ENCODE results near the gene C18orf32. TPM values are rescaled to one million over a fixed set of nuclear protein-coding genes. Genes with fewer than 3 reads are reported as not detected.

Gene C18orf32
- total and polyA plus RNA-seq, 2 of the 13 experiments (the other 11 are each of a cell fraction or from before 2014, with no cell fraction given) = 17.6 to 20.6 TPM

DNA sequence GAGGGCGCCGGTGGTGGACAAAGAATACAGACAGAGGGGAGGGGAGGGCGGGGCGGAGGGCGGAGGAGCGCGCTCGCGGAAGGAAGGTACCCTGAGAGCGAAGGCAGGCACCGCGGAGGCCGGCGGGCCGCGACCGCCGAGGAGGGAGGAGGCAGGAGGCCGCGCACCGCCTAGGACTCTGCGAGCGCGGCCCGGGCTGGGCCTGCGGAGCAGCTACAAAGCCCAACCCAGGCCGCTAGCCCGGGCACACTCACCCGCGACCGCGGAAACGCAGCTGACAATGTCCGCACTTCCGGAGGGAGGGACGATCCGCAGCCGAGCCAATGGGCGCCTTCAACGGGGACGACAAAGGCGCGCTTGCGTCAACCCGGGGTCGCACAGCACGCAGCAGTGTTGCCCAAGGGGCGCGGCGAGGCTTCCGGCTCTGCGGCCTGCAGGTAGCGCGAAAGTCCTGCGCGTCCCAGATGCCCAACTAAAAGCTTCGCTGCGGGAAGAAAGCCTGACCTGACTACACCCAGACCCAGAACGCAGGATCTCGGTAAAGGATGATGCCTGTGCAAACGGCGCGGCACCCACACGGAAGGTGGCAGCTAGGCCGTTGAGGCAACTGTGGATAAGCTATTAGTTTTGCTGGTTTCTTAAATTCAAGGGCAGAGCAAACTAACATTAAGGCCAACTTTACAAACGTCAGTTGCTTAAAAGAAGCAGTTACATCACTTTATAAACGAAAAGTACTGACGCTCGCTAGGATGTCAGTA lies at the start of gene C18orf32 (continued):
- TF ChIP-seq, protein P1, sequence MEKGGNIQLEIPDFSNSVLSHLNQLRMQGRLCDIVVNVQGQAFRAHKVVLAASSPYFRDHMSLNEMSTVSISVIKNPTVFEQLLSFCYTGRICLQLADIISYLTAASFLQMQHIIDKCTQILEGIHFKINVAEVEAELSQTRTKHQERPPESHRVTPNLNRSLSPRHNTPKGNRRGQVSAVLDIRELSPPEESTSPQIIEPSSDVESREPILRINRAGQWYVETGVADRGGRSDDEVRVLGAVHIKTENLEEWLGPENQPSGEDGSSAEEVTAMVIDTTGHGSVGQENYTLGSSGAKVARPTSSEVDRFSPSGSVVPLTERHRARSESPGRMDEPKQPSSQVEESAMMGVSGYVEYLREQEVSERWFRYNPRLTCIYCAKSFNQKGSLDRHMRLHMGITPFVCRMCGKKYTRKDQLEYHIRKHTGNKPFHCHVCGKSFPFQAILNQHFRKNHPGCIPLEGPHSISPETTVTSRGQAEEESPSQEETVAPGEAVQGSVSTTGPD (CRISPR knock-in tag; IDR thresholded peaks at IDR 0.05) = no peak
- TF ChIP-seq ZNF446 (CRISPR knock-in tag; IDR thresholded peaks at IDR 0.05) = peak; percentile 79
- peak; percentile 89 for TF ChIP-seq BORCS8-MEF2B (CRISPR knock-in tag; IDR thresholded peaks at IDR 0.05)
- no peak for TF ChIP-seq SMARCE1 (IDR thresholded peaks at IDR 0.05; ENCODE audit: borderline replicate concordance)
- peak; percentile 96 for TF ChIP-seq KMT2A (CRISPR knock-in tag; IDR thresholded peaks at IDR 0.05)
- TF ChIP-seq ZFP36L1 (CRISPR knock-in tag; IDR thresholded peaks at IDR 0.05) = peak; percentile 84; the same call in 1 of the 2 replicates
- TF ChIP-seq, protein P2, sequence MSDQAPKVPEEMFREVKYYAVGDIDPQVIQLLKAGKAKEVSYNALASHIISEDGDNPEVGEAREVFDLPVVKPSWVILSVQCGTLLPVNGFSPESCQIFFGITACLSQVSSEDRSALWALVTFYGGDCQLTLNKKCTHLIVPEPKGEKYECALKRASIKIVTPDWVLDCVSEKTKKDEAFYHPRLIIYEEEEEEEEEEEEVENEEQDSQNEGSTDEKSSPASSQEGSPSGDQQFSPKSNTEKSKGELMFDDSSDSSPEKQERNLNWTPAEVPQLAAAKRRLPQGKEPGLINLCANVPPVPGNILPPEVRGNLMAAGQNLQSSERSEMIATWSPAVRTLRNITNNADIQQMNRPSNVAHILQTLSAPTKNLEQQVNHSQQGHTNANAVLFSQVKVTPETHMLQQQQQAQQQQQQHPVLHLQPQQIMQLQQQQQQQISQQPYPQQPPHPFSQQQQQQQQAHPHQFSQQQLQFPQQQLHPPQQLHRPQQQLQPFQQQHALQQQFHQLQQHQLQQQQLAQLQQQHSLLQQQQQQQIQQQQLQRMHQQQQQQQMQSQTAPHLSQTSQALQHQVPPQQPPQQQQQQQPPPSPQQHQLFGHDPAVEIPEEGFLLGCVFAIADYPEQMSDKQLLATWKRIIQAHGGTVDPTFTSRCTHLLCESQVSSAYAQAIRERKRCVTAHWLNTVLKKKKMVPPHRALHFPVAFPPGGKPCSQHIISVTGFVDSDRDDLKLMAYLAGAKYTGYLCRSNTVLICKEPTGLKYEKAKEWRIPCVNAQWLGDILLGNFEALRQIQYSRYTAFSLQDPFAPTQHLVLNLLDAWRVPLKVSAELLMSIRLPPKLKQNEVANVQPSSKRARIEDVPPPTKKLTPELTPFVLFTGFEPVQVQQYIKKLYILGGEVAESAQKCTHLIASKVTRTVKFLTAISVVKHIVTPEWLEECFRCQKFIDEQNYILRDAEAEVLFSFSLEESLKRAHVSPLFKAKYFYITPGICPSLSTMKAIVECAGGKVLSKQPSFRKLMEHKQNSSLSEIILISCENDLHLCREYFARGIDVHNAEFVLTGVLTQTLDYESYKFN (CRISPR knock-in tag; conservative IDR thresholded peaks at IDR 0.05) = peak; percentile 37; the same call in 1 of the 2 replicates
- TF ChIP-seq, protein P3, sequence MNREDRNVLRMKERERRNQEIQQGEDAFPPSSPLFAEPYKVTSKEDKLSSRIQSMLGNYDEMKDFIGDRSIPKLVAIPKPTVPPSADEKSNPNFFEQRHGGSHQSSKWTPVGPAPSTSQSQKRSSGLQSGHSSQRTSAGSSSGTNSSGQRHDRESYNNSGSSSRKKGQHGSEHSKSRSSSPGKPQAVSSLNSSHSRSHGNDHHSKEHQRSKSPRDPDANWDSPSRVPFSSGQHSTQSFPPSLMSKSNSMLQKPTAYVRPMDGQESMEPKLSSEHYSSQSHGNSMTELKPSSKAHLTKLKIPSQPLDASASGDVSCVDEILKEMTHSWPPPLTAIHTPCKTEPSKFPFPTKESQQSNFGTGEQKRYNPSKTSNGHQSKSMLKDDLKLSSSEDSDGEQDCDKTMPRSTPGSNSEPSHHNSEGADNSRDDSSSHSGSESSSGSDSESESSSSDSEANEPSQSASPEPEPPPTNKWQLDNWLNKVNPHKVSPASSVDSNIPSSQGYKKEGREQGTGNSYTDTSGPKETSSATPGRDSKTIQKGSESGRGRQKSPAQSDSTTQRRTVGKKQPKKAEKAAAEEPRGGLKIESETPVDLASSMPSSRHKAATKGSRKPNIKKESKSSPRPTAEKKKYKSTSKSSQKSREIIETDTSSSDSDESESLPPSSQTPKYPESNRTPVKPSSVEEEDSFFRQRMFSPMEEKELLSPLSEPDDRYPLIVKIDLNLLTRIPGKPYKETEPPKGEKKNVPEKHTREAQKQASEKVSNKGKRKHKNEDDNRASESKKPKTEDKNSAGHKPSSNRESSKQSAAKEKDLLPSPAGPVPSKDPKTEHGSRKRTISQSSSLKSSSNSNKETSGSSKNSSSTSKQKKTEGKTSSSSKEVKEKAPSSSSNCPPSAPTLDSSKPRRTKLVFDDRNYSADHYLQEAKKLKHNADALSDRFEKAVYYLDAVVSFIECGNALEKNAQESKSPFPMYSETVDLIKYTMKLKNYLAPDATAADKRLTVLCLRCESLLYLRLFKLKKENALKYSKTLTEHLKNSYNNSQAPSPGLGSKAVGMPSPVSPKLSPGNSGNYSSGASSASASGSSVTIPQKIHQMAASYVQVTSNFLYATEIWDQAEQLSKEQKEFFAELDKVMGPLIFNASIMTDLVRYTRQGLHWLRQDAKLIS (CRISPR knock-in tag; IDR thresholded peaks at IDR 0.05) = no peak
- no peak for TF ChIP-seq ZKSCAN5 (CRISPR knock-in tag; IDR thresholded peaks at IDR 0.05)
- TF ChIP-seq, protein P4, sequence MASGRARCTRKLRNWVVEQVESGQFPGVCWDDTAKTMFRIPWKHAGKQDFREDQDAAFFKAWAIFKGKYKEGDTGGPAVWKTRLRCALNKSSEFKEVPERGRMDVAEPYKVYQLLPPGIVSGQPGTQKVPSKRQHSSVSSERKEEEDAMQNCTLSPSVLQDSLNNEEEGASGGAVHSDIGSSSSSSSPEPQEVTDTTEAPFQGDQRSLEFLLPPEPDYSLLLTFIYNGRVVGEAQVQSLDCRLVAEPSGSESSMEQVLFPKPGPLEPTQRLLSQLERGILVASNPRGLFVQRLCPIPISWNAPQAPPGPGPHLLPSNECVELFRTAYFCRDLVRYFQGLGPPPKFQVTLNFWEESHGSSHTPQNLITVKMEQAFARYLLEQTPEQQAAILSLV (CRISPR knock-in tag; IDR thresholded peaks at IDR 0.05; ENCODE audit: borderline replicate concordance) = peak; percentile 88; the same call in 1 of the 2 replicates
- TF ChIP-seq ZNF253 (CRISPR knock-in tag; IDR thresholded peaks at IDR 0.05; ENCODE audit: borderline replicate concordance) = no peak
- TF ChIP-seq, protein P5, sequence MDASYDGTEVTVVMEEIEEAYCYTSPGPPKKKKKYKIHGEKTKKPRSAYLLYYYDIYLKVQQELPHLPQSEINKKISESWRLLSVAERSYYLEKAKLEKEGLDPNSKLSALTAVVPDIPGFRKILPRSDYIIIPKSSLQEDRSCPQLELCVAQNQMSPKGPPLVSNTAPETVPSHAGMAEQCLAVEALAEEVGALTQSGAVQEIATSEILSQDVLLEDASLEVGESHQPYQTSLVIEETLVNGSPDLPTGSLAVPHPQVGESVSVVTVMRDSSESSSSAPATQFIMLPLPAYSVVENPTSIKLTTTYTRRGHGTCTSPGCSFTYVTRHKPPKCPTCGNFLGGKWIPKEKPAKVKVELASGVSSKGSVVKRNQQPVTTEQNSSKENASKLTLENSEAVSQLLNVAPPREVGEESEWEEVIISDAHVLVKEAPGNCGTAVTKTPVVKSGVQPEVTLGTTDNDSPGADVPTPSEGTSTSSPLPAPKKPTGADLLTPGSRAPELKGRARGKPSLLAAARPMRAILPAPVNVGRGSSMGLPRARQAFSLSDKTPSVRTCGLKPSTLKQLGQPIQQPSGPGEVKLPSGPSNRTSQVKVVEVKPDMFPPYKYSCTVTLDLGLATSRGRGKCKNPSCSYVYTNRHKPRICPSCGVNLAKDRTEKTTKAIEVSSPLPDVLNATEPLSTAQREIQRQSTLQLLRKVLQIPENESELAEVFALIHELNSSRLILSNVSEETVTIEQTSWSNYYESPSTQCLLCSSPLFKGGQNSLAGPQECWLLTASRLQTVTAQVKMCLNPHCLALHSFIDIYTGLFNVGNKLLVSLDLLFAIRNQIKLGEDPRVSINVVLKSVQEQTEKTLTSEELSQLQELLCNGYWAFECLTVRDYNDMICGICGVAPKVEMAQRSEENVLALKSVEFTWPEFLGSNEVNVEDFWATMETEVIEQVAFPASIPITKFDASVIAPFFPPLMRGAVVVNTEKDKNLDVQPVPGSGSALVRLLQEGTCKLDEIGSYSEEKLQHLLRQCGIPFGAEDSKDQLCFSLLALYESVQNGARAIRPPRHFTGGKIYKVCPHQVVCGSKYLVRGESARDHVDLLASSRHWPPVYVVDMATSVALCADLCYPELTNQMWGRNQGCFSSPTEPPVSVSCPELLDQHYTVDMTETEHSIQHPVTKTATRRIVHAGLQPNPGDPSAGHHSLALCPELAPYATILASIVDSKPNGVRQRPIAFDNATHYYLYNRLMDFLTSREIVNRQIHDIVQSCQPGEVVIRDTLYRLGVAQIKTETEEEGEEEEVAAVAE (CRISPR knock-in tag; IDR thresholded peaks at IDR 0.05; ENCODE audit: borderline replicate concordance) = no peak; the same call in 1 of the 2 replicates
- TF ChIP-seq HNRNPUL1 (IDR thresholded peaks at IDR 0.05; ENCODE audit: low read depth, low read length) = no peak

All from HepG2 (cell line).